T1000 (cell line): ENCODE data around the gene FBN1.
A peak's percentile ranks its signal among the peaks of the same experiment; 100 is the strongest.

ENCODE experiments used
- DNase-seq: peaks from one replicate; lab custom pipeline; 2025; ENCODE audit warnings: mixed read lengths; lab: John Stamatoyannopoulos, UW

FBN1 gene

DNA sequence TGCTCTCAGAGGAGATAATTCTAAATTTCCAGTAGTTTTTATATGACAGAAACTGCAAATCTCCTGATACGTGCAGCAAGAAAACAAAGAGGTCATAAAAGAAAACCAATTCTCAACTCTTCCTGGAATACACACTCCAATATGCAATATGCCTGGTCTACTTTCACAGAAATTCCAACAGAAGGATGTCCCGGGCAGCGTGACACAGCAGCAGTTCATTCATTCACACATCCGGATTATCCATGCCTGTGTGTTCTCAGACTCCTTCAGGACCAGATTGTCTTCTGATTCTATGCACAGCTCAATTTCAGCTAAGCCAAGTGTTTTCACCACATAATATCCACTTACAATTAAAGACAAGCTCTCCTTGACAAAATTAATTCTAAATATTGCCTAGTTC, 64.3 kb downstream of the FBN1 start:
- DNase-seq: no peak

DNA sequence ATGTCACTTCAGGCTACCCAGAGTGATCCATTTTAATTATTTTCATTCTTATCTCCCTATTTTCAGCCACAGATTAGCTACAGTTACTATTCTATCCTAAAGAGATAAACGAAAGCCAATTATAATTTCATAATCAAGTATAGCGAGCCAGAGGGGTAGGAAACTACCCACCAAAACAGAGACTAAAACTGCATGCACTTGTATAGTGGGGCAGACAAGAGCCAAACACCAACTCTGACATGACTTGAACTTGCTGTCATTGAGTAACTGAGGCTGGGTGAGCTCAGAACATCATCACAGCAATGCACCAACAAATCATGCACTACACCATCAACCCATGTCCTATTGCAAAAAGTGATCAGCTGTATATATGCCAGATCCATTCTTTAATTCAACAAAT, 64.8 kb downstream of the FBN1 start:
- DNase-seq: no peak

DNA sequence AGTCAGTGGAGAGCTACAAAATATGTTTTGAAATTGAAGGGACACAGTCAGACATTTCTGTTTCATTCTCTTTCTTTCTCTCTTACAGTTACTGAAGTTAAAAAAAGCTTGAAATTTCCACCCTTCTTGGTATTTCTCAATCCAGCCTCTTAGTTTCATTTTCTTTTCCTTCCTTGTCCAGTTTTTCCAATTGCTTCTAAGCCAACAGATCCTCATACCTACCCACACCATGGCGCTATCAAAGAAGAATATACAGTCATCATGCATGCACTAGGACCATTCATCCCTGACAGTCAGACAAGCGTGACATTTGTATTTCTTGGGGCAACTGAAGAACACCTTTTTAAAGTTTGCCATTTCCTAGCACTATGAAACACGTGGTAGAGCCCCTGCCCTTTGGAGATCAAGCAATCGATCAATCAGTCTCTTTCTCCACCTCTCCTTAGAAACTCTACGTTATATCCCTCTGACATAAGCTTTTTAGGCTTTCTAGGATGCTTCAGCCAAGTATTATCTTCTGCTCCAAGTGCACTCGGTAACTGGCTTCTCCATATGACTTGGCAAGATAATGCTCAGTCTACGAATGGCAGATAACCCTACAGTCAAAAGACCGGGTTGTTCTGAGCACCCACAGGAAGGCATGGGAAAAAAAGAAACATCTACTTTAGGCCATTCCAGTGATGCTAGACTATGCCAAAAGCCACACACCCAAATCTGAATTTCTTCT, 65.4 kb downstream of the FBN1 start:
- DNase-seq: no peak

DNA sequence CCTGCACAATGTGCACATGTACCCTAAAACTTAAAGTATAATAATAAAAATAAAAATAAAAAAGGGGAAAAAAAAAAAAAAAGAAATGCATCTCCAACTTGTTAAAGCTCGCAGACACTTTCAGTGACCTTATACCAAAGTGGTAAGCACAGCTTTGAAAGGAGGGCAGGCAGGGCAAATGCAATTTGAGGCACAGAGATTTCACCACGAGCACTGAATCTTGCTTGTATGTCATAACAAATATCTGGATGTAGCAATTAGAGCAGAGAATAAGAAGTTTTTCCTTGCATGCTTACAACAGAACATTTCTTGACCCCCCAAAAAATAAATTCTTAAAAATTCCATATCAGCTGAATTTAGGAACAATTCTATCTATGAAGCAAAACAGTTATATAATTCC, 66.5 kb downstream of the FBN1 start:
- DNase-seq: no peak

DNA sequence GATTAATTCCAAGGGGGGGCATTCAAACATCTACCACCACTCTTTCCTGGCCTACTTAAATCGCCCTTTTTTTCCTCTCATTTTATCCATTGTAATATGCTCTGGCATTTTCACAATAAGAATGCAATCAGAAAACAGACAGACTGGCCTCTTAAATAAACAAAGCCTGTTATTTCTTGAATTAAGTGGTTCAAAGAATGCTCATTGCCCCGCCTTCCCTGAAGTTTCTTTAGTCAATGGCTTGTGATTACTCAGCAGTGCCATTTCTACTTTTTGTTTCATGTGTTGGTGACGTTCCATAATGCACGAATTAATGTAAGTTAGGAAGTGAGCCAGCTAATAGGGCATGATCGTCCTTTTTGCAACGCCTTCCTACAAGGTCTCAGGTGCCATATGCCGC, 68.0 kb downstream of the FBN1 start:
- DNase-seq: no peak

DNA sequence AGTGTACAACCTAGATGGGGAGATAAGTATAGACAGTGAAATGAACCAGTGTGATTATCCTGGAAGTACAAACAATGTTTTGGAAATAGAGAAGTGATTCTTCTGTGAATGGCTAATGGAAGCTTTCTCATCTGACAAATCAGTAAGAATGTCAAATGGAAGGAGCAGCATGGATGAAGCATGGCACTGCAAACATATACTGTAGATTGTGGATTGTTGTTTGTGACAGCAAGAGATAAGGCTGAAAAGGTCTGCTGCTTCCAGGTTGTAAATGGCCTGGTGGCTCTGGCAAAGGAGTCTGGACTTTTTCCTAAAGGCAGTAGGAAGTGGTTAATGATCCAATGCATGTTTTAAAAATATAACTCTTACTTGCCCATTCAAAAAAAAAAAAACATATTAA, 71.3 kb downstream of the FBN1 start:
- no peak for DNase-seq

DNA sequence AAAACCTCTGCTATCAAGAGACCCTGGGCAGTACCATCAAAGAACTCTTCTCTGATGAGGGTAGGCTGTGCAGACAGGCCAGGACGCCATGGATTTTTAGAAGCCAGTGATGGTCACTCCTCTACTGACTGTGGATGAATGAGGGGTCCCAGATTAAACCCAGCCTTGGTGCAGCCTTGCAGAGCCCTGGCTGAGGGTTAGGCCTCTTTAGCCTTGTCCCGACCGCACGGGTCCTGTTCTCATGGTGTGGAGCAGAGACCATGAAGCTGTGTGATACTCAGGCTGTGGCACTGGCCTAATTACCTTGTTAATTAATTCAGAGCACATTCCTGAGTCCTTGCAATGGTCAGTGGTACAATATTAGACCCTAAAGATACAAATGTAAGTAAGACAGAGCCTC, 71.7 kb downstream of the FBN1 start:
- DNase-seq: no peak

DNA sequence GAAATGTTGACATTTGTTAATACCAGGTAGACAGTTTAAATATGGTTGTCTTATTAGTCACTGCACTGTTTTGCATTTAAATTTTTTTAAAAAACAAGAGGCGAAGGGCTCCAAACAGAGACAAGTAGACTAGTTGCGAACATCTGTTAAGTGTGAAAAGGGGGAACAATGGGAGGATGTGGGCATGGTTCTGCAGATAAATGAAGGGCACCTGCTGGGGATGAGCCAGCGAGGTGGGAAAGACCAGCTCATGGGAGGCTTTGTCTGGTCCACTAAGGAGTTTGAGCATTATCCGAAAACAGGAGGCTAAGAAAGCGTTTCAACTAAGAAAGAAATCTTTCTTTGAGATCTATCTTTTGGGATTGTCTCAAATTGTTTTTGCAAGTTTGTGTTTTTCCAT, 72.7 kb downstream of the FBN1 start:
- no peak for DNase-seq

DNA sequence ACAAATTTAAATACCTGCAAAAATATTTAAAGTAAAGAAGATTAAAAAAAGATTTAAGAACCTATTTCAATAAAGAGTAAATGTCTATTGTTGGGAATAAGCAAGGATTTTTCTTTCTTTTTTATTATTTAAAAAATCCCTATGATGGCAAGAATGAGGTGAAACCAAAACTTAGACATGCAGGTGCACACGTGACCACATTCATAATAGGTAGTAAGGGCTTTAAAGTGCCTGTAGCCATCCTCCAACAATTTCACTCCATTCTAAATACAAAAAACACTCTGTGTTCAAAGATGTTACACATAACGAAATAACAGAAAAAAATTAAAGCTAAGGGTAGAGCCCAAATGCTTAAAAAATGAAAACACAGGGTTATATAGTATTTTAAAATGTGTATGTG, 74.0 kb downstream of the FBN1 start:
- DNase-seq: no peak

DNA sequence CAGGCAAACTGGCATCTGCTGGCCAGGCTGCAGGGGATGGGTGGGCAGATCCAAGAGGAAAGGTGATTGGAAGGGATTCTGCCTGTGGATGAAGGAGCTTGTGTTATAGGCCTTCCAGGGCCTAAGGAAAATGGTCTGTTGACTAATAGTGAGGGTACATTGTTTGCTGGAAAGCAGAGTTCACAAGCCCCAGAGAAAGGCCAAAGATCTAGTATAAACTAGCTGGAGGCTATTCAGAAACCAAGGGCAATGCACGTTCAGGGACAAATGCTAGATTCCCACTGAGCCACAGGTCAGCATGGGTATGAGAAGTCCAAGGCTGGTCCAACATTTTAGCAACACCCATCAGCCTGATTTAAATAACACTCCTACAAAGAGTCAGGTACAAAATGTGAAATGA, 74.7 kb downstream of the FBN1 start:
- DNase-seq: no peak

DNA sequence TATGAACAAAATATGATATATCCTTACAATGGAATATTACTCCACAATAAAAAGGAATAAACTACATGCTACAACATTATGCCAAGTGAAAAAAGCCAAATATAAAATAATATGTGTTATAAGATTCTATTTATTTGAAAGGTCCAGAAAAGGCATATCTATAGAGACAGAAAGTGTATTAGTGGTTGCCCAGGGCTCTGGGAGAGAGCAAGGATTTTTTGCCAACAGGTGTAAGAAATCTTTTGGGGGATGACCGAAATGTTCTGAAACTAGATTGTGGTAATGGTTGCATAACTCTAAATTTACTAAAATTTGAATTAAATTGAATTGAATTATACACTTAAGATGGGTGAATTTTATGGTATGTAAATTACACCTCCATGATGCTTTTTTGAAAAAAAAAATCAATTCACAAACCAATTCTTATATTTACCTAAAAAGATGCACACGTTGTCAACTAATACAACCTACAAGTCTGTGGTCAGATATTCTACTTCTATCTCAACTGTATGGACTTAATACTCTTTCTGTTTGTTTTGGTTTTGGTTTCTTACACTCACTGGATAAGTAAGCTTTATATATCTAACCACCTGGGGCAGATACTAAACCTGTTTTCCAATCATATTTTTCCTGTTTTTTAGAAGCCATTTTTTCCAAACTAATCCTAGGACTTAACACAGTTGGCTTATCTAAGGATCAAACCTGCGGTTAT, 75.8 kb downstream of the FBN1 start:
- no peak for DNase-seq

DNA sequence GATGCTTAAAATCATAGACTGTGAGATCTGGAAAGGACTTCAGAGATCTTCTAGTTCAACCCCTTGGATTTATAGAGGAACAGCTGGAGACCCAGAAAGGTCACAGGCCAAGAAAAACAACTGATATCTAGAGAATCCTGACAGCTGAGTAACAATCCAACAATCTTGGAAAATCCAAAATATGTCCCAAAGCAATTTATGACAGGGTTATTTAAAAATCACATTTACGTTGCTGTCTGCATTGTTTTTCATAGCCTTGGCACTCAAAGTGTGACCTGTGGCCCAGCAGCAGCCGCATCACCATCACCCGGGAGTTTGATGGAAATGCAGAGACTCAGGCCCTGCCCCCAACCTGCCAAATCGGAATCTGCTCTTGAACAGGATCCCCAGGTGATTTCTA, 78.8 kb downstream of the FBN1 start:
- DNase-seq: no peak

DNA sequence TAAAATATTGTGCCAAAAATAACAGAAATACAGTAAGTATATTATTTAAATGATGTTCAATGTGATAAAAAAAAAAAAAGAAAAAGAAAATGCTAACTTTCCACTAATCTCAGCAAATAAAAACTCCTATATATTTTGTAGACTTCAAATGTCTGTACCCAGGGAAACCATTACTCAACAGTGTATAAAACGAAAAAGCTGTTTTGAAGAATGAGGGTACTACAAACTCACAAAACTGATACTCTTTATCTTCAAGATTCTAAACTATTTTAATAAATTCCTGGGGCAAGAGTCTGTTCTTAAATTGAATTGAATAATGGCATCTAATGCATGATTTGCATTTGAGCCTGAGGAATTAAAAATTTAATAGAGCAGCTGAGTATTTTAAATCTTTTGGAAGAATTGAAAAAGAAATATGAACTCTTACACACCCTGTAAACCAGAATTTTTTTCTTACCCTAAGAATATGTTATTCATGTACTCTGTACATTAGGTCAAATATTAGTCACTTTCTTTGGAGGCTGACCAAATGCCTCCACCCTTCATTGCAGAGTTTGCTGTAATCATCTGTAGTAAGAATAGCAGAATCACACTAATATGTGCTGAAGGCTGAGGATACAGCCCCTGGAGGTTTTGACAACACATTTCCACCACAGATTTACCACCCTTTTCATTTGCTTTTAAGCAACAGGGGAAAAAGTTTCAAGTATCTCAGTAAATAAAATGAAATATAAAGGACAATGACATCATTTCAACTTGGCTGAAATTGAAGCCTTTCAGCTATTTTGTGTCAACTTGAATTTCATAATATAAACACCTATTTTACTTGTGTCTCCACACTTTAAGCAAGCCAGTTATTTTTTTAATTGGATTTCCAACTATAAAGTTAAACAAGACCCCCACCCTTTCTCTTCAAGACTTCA, 79.7 kb downstream of the FBN1 start:
- peak; percentile 16 for DNase-seq

DNA sequence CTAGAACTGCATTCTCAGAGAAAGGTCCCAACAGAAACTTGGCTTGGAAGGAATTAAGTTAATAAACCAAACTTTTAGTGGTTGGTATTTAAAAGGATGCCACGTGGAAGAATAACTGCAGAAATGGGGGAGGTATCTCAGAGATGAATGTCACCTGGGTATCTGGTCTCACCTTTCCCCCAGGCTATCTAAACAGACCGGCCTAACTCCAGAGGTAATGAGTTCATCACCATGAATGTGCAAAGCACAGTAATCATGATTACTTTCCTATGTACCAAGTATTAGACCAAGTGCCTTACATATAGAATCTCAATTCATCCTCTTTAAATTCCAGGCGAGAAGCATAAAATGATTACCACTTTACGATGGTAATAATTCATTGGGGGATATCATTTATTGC, 80.8 kb downstream of the FBN1 start:
- no peak for DNase-seq

DNA sequence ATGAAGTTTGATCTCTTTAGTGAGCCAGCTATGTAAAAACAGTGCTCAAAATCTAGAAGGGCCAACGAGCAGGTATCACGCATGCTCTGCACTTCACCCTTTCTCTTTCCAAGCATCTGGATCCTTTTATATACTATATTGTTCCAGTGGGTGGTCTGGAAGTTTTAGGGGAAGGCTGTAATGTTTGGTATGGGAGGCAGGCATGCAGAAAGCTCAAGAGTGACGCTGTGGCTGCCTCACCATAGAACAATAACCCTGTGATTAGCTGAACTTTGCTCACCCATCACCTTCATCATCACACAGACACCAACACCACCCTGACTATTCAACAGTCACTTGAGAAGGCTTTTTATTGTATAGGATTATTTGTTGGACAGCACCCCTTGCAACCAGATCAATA, 81.6 kb downstream of the FBN1 start:
- DNase-seq: no peak

DNA sequence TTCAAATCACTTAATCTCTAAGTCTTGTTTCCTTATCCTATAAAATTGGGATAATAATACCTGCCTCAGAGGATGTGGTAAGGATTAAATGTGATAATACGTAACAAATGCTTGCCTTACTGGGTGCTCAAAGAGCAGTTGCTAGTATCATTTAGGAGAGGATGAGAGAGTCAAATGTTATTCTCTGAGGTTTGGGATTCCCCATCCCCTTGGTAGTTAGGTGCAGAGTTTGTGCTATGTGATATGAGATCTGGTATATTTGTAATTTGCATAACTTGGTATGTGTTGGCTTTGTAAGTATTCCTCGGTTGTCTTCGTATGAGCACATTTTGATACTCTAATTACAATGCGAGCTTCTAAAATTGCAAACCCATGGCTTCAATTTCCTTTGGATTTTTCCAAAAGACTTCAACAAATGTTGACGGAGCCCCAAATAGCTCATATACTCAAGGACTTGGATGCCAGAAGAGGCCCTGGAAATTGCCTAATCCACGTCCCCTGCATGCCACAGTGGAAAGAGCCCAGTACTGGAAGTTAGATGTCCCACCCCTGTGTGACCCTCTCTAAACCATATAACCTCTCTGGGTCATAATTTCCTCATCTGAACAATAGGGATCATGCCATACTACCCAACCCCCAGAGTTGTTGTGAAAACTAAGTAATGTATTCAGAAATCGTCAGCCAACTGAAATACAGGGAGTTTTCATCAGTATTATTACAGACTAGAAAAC, 85.0 kb downstream of the FBN1 start:
- DNase-seq: no peak

DNA sequence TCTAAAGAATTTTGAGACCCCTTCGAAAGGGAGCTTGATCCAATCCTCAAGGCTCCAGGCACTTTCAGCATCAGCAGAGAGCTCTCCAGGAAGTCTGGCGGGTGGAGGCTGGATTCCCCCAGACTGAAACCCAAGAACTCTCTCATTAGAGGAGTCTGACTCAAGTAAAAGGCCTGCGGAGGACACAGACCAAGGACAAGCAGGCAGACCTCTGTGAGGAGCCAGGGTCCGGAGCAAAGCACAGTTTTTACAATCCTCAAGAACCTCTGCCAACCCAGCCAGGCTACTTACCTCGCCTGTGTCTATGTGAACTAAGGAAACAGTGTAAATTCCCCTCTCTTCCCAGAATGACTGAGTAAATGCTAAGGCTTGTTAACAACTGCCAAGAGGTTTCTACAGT, 86.2 kb downstream of the FBN1 start:
- no peak for DNase-seq

DNA sequence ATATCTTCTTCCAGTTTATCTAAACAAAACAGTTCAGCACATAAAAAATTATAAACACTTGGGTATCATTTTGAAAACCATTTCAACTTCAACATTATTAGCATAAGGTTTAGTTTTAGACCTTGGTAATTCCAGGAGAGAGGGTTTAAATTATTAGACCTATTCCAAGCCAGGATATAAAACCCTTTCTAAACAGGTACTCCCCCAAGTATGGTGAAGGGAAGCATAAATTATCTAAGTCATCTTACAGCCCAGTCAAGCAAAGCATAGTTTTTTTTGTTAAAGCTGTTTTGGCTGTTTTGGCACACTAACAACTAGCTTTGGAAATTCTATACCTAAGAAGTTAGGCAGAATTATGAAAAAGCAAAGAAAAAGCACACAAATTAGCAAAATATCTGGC, 87.3 kb downstream of the FBN1 start:
- no peak for DNase-seq

DNA sequence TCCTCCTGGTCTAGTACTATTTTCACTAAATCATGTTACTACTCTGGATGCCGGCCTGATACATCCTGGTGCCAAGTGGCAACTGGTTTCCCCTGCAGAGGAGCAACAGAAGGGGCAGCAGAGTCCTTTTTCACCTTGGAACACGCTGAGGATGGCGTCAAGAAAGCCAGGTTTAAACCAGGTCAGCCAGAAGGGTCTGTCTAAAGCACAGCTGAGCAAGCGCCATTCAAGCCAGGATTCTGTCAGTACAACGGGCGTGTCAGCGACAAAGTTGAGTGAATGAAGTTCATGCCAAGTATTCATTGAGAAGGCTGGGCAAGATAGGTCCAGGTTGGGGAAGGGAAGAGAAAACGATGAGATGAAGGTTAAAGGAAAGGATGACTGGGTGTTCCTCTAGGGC, 88.2 kb downstream of the FBN1 start:
- DNase-seq: no peak

DNA sequence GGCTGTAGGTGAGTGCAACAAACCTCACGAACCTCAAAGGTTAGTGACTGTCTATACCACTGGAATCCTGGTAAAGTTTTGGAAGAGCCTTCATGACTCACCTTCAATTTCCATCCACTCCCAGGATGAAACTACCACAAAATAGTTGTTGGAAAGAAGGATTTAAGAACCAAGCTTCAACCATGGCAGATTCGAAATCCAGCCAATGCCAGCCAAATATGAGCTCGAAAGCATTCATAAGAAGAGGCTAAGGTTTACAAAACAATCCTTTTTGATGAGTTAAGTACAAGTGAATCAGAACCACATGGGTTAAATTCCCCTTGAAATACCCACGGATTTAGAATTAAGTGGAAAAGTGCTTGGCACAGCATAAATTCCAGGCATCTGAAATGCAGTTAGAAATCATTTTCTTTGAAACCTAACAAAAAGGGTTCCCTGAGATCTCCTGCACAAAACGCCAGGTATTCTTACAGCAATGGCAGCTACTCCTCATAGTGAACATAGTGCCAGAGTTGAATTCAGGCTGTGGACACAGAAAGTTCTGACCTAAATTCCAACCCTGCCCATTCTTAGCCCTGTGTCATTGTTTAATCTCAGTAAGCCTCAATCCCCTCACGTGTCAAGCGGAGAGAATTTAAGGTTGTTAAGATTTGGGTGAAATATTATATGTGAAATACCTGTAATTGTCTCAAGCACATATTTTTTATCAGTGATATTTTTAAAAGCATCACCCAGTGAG, 89.2 kb downstream of the FBN1 start:
- DNase-seq: no peak

DNA sequence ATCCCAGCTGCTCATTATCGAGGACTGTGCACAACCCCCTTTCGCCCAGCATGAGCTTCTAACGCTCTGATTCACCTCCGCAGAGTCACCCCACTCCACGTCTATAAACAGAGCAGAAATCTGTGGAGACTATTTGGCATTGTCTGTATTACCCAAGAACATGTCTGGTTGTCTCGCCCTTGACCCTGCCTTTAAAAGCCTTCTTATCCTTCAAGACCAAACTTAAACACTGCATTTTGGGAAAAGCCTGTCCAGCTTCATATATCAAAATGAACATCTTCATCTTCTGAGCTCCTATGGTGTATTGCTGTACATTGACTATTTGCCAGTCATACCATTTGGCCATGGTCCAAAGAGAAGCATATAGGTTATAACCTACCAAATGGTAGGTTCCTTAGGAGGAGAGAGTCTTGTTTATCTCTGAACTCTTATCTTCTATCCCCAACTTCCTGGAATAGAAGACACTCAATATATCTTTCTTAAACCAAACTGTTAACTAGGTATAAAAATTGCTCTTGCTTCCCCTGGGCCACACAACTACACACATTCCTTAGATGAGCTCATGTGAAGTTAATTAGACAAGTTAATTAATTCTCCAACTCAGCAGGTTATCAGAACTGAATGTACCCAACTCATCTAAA, 90.1 kb downstream of the FBN1 start:
- peak; percentile 30 for DNase-seq
